GM12873 (cell line): Measurements from ENCODE around the gene CYP26A1.

Source experiments
- CTCF ChIP-seq: IDR thresholded peaks from 2 replicates; pipeline ENCODE4 v1.5.1; 2012; ENCODE audit warnings: low read depth, mild to moderate bottlenecking, moderate library complexity, low read length, control low read depth; ENCODE audit not compliant: insufficient read depth; ENCODE audit errors: missing control alignments

The CYP26A1 gene

GRCh38 chr10:93071674-93072224 is 1.9 kb upstream of the CYP26A1 start:
- no peak for TF ChIP-seq CTCF

- TF ChIP-seq CTCF, result no peak
Measured at GRCh38 chr10:93072225-93072712, 1.4 kb upstream of the CYP26A1 start.

- TF ChIP-seq CTCF, result no peak
Measured at GRCh38 chr10:93072713-93073538, 767 bp upstream of the CYP26A1 start.

GRCh38 chr10:93074147-93074596 is 479 bp downstream of the CYP26A1 start:
- TF ChIP-seq CTCF, result no peak

GRCh38 chr10:93074597-93075368 is 1.1 kb downstream of the CYP26A1 start:
- TF ChIP-seq CTCF, result no peak

- no peak for TF ChIP-seq CTCF
Measured at GRCh38 chr10:93075369-93076221, 1.9 kb downstream of the CYP26A1 start.
